Upper lobe of left lung (tissue), 6 donors: ENCODE measurements around the gene GGT6. TPM values are rescaled to one million over a fixed set of nuclear protein-coding genes. Genes with fewer than 3 reads are reported as not detected.
A peak's percentile ranks its signal among the peaks of the same experiment; 100 is the strongest.
"Not testable (repeated sequence)": the region's sequence is repeated elsewhere in the genome, so short reads cannot be mapped to it uniquely, and the experiment has no call there.

ENCODE experiments used
- ATAC-seq, 2 donors: fragments of 200-7000 bp; cut with Tn5 transposase; one replicate each; pipeline ENCODE4 v1.9.1; 2022; ENCODE audit warnings: mild to moderate bottlenecking in 2 of 2, moderate library complexity in 2 of 2; ENCODE audit not compliant: low FRiP score in 2 of 2
- DNase-seq, 2 donors: peaks; one replicate each; pipeline ENCODE4 v3.0.0-alpha.2; 2019 to 2020
- H3K27ac ChIP-seq, 4 donors: fragments of 200-600 bp; sonication (generic); one replicate each; pipeline ENCODE4 v1.5.1; 2016 to 2019
- H3K27me3 ChIP-seq, 4 donors: fragments of 200-600 bp; sonication (generic); one replicate each; pipeline ENCODE4 v1.5.1; 2017 to 2019
- H3K36me3 ChIP-seq, 4 donors: fragments of 200-600 bp; sonication (generic); one replicate each; pipeline ENCODE4 v1.5.1; 2016 to 2019
- H3K4me1 ChIP-seq, 4 donors: fragments of 200-600 bp; sonication (generic); one replicate each; pipeline ENCODE4 v1.5.1; 2018 to 2019
- H3K4me3 ChIP-seq, 4 donors: fragments of 200-600 bp; sonication (generic); one replicate each; pipeline ENCODE4 v1.5.1; 2017 to 2019; ENCODE audit warnings: mild to moderate bottlenecking in 2 of 4, moderate library complexity in 1 of 4
- H3K9me3 ChIP-seq, 4 donors: fragments of 200-600 bp; sonication (generic); one replicate each; pipeline ENCODE4 v1.5.1; 2018 to 2019
- EP300 ChIP-seq, 4 donors: sonication (generic); formaldehyde crosslinking; IDR thresholded peaks; one replicate each; pipeline ENCODE4 v1.5.1; 2017; ENCODE audit warnings: antibody characterized with exemption in 4 of 4, control low read depth in 2 of 4
- POLR2A ChIP-seq, 4 donors: fragments of 450-650 bp; IDR thresholded peaks; one replicate each; pipeline ENCODE4 v1.5.1; 2016 to 2017; ENCODE audit warnings: antibody characterized with exemption in 4 of 4, mild to moderate bottlenecking in 2 of 4
- POLR2AphosphoS5 ChIP-seq, 2 donors: sonication (generic); formaldehyde crosslinking; IDR thresholded peaks; one replicate each; pipeline ENCODE4 v1.5.1; 2017; ENCODE audit warnings: antibody characterized with exemption in 2 of 2
- WGBS, 2 donors: methylation state at CpG; one replicate each; pipeline ENCODE4 v1.1.5; 2017 to 2018; 5-methylcytosine and 5-hydroxymethylcytosine counted together
- total RNA-seq, 6 donors: library from RNA; depleted of rRNA in 4 of 6; stranded (reverse); fragments of >200 nt in 4 of 6; gene quantifications; one replicate each; pipeline versions ENCODE4 v1.1.0 to v1.2.1, GENCODE V29; 2016 to 2021
- TF ChIP-seq, protein P1 (sequence below), 6 experiments: fragments of 450-650 bp in 4 of 6; fragments of 200-600 bp in 2 of 6; sonication (generic) in 2 of 6; IDR thresholded peaks; one replicate each; pipeline ENCODE4 v1.5.1; 2016 to 2019; ENCODE audit warnings: antibody characterized with exemption in 6 of 6
- donor health status: DM: no; HTN: no; CAD: no; lungs with moderate emphysema.
- donor health status: DM: no; HTN: yes; CAD: no; lungs with severe emphysema.

Gene GGT6
- total RNA-seq, 6 donors from 2014 or later = 3.8 to 18.7 (median 9.7) TPM

DNA sequence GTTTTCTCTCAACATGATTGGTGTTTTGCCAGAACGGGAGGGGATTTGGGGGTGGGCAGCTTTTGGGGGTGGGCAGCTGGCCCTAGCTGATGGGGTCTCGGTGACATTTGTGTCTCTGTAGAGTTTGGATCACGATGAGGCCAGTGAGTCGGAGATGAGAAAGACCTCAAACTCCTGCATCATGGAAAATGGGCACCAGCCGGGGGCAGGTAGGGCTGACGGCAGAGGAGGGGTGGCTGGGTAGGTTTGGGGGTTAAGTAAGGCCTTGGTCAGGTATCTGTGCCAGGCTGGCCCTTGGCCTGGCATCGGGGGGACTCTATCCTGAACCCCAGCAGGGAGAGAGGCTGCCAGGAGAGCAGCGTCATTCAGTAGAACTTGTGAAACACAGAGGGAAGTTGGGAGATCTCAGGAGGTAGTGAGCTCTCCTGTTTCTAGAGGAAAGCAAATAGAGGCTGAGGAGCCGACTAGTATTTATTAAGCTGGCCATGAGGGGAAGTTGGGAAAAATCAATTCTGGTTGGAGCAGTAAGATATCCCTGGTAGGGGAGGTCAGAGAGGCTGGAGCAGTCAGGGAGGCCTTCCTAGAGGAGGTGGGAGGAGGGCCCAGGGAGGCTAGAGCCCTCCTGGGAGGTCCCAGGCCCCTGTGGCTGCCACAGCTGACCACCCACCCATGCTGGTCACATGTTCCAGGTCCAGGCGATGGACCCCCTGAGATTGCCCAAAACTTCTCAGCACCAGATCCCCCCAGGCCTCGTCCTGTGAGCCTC, 32.0 kb upstream of the GGT6 start:
- peaks cover 6 to 13% (median 8%) of the 10 kb centered on the region in 4 donors for H3K4me1 ChIP-seq
- peak overlapping the region in 3 of 4 donors; percentile 16 to 39 (median 28) for H3K27ac ChIP-seq
- WGBS, 2 donors = 78 to 83% methylated on average over 10 to 11 of the region's 11 CpGs
- DNase-seq (no peak), ATAC-seq (no peak)
- no peaks in the 10 kb centered on the region for H3K9me3 ChIP-seq
- TF ChIP-seq, protein P1, sequence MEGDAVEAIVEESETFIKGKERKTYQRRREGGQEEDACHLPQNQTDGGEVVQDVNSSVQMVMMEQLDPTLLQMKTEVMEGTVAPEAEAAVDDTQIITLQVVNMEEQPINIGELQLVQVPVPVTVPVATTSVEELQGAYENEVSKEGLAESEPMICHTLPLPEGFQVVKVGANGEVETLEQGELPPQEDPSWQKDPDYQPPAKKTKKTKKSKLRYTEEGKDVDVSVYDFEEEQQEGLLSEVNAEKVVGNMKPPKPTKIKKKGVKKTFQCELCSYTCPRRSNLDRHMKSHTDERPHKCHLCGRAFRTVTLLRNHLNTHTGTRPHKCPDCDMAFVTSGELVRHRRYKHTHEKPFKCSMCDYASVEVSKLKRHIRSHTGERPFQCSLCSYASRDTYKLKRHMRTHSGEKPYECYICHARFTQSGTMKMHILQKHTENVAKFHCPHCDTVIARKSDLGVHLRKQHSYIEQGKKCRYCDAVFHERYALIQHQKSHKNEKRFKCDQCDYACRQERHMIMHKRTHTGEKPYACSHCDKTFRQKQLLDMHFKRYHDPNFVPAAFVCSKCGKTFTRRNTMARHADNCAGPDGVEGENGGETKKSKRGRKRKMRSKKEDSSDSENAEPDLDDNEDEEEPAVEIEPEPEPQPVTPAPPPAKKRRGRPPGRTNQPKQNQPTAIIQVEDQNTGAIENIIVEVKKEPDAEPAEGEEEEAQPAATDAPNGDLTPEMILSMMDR (IDR thresholded peaks at IDR 0.05) = no peak
- TF ChIP-seq EP300 (IDR thresholded peaks at IDR 0.05) (no peak), POLR2AphosphoS5 (IDR thresholded peaks at IDR 0.05) (no peak), POLR2A (IDR thresholded peaks at IDR 0.05) (no peak)
- no peaks in the 10 kb centered on the region for H3K27me3 ChIP-seq
- H3K36me3 ChIP-seq = no peaks in the 10 kb centered on the region
- H3K4me3 ChIP-seq = no peak overlapping the region

DNA sequence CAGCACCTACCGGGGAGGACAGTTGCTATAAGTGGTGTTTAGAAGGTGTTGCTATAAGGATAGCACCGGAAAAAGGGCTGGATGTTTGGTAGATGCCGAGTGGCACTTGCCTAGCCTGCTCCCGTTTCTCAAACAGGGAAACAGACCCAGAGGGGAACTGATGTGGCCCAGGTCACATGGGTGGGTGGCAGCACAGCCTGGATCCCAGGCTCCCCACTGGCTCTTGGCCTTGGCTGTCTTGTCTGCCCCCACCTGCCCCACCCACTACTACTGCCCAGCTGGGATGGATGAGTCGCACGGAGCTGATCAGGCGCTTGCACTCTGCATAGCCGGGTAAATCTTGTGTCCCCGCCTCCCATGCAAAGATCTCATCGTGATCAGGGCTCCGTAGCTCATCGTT, 31.2 kb upstream of the GGT6 start:
- 61 to 69% methylated on average over 9 to 12 of the region's 12 CpGs for WGBS, 2 donors
- Histone ChIP-seq H3K27ac (peak overlapping the region in 3 of 4 donors; percentile 10 to 39 (median 16)), H3K4me1 (peaks cover 6 to 13% (median 8%) of the 10 kb centered on the region in 4 donors), H3K4me3 (no peak overlapping the region), H3K36me3 (no peaks in the 10 kb centered on the region), H3K27me3 (no peaks in the 10 kb centered on the region), H3K9me3 (no peaks in the 10 kb centered on the region)
- TF ChIP-seq EP300 (IDR thresholded peaks at IDR 0.05) = no peak
- TF ChIP-seq POLR2AphosphoS5 (IDR thresholded peaks at IDR 0.05) = peak in 1 of 2 donors; percentile 17
- peak in 1 of 2 donors; percentile 25 for ATAC-seq
- no peak for DNase-seq

DNA sequence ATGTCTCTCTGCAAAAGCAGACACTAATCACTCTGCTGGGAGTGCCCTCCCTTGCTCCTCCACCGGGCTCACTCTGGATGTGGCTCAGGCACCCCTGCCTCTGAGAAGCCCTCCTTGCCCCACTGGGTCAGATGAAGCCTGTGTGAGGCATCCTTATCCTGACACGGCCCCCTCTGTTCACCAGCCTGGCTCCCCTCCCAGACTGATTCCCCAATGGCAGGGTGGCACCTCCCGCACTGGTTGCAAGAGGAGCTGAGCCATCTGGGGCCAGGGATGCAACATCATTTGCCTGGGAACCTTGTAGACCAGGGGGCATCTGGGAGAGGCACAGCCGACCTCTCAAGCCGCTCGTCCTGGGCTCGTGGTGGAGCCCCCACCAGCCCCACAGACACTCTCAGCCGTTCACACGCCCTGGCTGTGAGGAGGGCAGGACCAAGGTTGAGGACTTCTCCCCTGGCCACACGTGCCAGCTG, 30.6 kb upstream of the GGT6 start:
- ATAC-seq (no peak), DNase-seq (no peak)
- TF ChIP-seq POLR2AphosphoS5 (IDR thresholded peaks at IDR 0.05) = no peak
- TF ChIP-seq, protein P1 (IDR thresholded peaks at IDR 0.05) = no peak
- no peak for TF ChIP-seq EP300 (IDR thresholded peaks at IDR 0.05)
- TF ChIP-seq POLR2A (IDR thresholded peaks at IDR 0.05) = no peak
- WGBS, 2 donors = 59 to 78% methylated on average over 8 to 10 of the region's 10 CpGs
- H3K4me3 ChIP-seq = no peak overlapping the region
- no peaks in the 10 kb centered on the region for H3K36me3 ChIP-seq
- no peaks in the 10 kb centered on the region for H3K27me3 ChIP-seq
- H3K27ac ChIP-seq = peak overlapping the region in 3 of 4 donors; percentile 10 to 39 (median 16)
- no peaks in the 10 kb centered on the region for H3K9me3 ChIP-seq
- H3K4me1 ChIP-seq = peaks cover 6 to 13% (median 8%) of the 10 kb centered on the region in 4 donors

DNA sequence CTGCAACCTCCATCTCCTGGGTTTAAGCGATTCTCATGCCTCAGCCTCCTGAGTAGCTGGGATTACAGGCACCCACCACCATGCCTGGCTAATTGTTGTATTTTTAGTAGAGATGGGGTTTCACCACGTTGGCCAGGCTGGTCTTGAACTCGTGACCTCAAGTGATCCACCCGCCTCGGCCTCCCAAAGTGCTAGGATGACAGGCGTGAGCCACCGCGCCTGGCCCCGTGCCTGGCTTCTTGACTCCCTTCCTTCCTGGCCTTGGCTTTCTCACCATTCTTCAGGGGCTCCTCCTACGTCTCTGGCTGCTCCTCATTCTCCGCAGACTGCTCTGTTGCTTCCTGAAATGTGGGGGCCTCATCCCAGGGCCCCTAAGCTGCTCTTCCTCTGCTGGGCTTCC, 29.7 kb upstream of the GGT6 start:
- ATAC-seq, DNase-seq, H3K27ac ChIP-seq, H3K4me1 ChIP-seq, H3K9me3 ChIP-seq, H3K4me3 ChIP-seq, H3K36me3 ChIP-seq, H3K27me3 ChIP-seq: not testable (repeated sequence)
- 59 to 67% methylated on average over 11 of the region's 11 CpGs for WGBS, 2 donors

DNA sequence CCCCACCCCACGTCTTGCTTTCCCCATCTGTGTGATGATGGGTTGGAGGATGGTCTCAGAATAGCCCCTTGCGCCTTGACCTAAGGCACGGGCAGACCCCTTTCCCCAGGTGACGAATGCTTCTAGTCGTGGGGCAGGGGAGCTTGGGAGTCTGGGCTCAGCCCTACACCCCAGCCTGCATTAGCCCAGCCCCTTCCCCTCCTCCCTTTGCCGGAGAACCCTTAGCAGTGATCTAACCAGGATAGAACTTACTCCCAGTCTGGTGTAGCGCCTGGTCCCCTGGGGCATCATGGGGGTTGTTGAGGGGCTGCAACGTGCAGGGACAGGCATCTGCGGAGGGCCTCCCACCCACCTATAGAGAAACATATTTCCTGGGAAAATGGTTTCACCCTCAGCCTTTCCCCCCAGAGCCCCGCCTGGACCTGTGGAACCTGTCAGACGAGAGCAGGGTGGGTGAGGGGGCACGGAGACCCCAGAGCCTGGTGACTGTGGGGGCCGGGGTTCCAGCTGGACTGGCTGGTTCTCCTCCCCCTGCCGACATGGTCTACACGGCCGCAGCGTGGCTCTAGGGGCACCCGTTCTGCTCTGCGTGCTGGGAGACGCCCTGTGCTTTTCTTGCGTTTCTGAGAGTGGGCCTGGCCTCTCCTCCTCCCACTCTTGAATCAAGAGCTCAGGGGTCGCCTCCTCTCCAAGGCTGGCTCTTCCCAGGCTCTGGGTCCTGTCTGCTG, 28.7 kb upstream of the GGT6 start:
- DNase-seq = no peak
- 86 to 89% methylated on average over 9 to 20 of the region's 22 CpGs for WGBS, 2 donors
- peaks cover 10 to 12% (median 10%) of the 10 kb centered on the region in 4 donors for H3K4me1 ChIP-seq

More for the DNA sequence above, 28.7 kb upstream of the GGT6 start:
- Histone ChIP-seq H3K36me3 (no peaks in the 10 kb centered on the region), H3K27ac (no peak overlapping the region), H3K27me3 (peaks cover 0 to 12% (median 3%) of the 10 kb centered on the region in 4 donors), H3K4me3 (no peak overlapping the region), H3K9me3 (no peaks in the 10 kb centered on the region)
- ATAC-seq = no peak
- TF ChIP-seq EP300 (IDR thresholded peaks at IDR 0.05) = no peak
- no peak for TF ChIP-seq POLR2AphosphoS5 (IDR thresholded peaks at IDR 0.05)
- TF ChIP-seq, protein P1 (IDR thresholded peaks at IDR 0.05) = no peak
- no peak for TF ChIP-seq POLR2A (IDR thresholded peaks at IDR 0.05)
